ENCODE measurements around the gene ARHGAP42. TPM values are rescaled to one million over a fixed set of nuclear protein-coding genes. Genes with fewer than 3 reads are reported as not detected.
"Not testable (repeated sequence)": the region's sequence is repeated elsewhere in the genome, so short reads cannot be mapped to it uniquely, and the experiment has no call there.

The ARHGAP42 gene
- total and polyA plus RNA-seq, 4 donors, result 15.6 to 37.7 (median 30.5) TPM

- no peak for DNase-seq (ENCODE audit: low read depth in 4 of 6, low spot score in 6 of 6)
- no peaks in the 10 kb centered on the region for H3K27me3 ChIP-seq (ENCODE audit: control insufficient read depth, insufficient read depth, low read length)
- no peaks in the 10 kb centered on the region for H3K36me3 ChIP-seq (ENCODE audit: control insufficient read depth, insufficient read depth, low read length)
- no peaks in the 10 kb centered on the region for H3K9me3 ChIP-seq (ENCODE audit: control insufficient read depth, insufficient read depth, low read length)
- no peaks in the 10 kb centered on the region for H3K4me1 ChIP-seq (ENCODE audit: control insufficient read depth, insufficient read depth, low read length)
- no peak overlapping the region for H3K27ac ChIP-seq (ENCODE audit: low read depth, low read length)
- WGBS (ENCODE audit: insufficient coverage), result no CpG with 5 or more reads among the region's 1 CpG
- no peak overlapping the region for H3K4me3 ChIP-seq (ENCODE audit: low read depth, low read length)
Measured at GRCh38 chr11:100734743-100735527, 47.8 kb downstream of the ARHGAP42 start.

- Histone ChIP-seq H3K9me3 (ENCODE audit: control insufficient read depth, insufficient read depth, low read length) (no peaks in the 10 kb centered on the region), H3K27ac (ENCODE audit: low read depth, low read length) (no peak overlapping the region), H3K36me3 (ENCODE audit: control insufficient read depth, insufficient read depth, low read length) (no peaks in the 10 kb centered on the region), H3K4me3 (ENCODE audit: low read depth, low read length) (no peak overlapping the region), H3K27me3 (ENCODE audit: control insufficient read depth, insufficient read depth, low read length) (no peaks in the 10 kb centered on the region), H3K4me1 (ENCODE audit: control insufficient read depth, insufficient read depth, low read length) (no peaks in the 10 kb centered on the region)
- DNase-seq (ENCODE audit: low read depth in 4 of 6, low spot score in 6 of 6), result no peak
- WGBS (ENCODE audit: insufficient coverage), result 91% methylated on average over 4 of the region's 5 CpGs
Measured at GRCh38 chr11:100735949-100736675, 49.0 kb downstream of the ARHGAP42 start.

- no peak for DNase-seq (ENCODE audit: low read depth in 4 of 6, low spot score in 6 of 6)
- Histone ChIP-seq H3K4me1 (ENCODE audit: control insufficient read depth, insufficient read depth, low read length) (no peaks in the 10 kb centered on the region), H3K4me3 (ENCODE audit: low read depth, low read length) (no peak overlapping the region), H3K27ac (ENCODE audit: low read depth, low read length) (no peak overlapping the region), H3K9me3 (ENCODE audit: control insufficient read depth, insufficient read depth, low read length) (no peaks in the 10 kb centered on the region), H3K36me3 (ENCODE audit: control insufficient read depth, insufficient read depth, low read length) (no peaks in the 10 kb centered on the region), H3K27me3 (ENCODE audit: control insufficient read depth, insufficient read depth, low read length) (no peaks in the 10 kb centered on the region)
- WGBS (ENCODE audit: insufficient coverage), result no CpG with 5 or more reads among the region's 2 CpGs
Measured at GRCh38 chr11:100738701-100739270, 51.7 kb downstream of the ARHGAP42 start.

- WGBS (ENCODE audit: insufficient coverage), result 20% methylated on average over 1 of the region's 3 CpGs
- H3K27ac ChIP-seq (ENCODE audit: low read depth, low read length), result no peak overlapping the region
Measured at GRCh38 chr11:100739666-100740065, 52.6 kb downstream of the ARHGAP42 start.

GRCh38 chr11:100740440-100740839 lies 53.4 kb downstream of the ARHGAP42 start:
- H3K4me1 ChIP-seq (ENCODE audit: control insufficient read depth, insufficient read depth, low read length), result no peaks in the 10 kb centered on the region
- 25% methylated on average over 1 of the region's 2 CpGs for WGBS (ENCODE audit: insufficient coverage)
- no peak overlapping the region for H3K4me3 ChIP-seq (ENCODE audit: low read depth, low read length)
- no peak for DNase-seq (ENCODE audit: low read depth in 4 of 6, low spot score in 6 of 6)
- no peaks in the 10 kb centered on the region for H3K27me3 ChIP-seq (ENCODE audit: control insufficient read depth, insufficient read depth, low read length)
- no peak overlapping the region for H3K27ac ChIP-seq (ENCODE audit: low read depth, low read length)
- no peaks in the 10 kb centered on the region for H3K9me3 ChIP-seq (ENCODE audit: control insufficient read depth, insufficient read depth, low read length)
- H3K36me3 ChIP-seq (ENCODE audit: control insufficient read depth, insufficient read depth, low read length), result no peaks in the 10 kb centered on the region

More at GRCh38 chr11:100739666-100740065, 52.6 kb downstream of the ARHGAP42 start:
- Histone ChIP-seq H3K36me3 (ENCODE audit: control insufficient read depth, insufficient read depth, low read length) (no peaks in the 10 kb centered on the region), H3K4me3 (ENCODE audit: low read depth, low read length) (no peak overlapping the region), H3K9me3 (ENCODE audit: control insufficient read depth, insufficient read depth, low read length) (no peaks in the 10 kb centered on the region), H3K27me3 (ENCODE audit: control insufficient read depth, insufficient read depth, low read length) (no peaks in the 10 kb centered on the region), H3K4me1 (ENCODE audit: control insufficient read depth, insufficient read depth, low read length) (no peaks in the 10 kb centered on the region)
- peak in 1 of 6 donors; percentile 30 for DNase-seq (ENCODE audit: low read depth in 4 of 6, low spot score in 6 of 6)

GRCh38 chr11:100741866-100742625 lies 55.0 kb downstream of the ARHGAP42 start:
- DNase-seq (ENCODE audit: low read depth in 4 of 6, low spot score in 6 of 6), result no peak
- H3K4me3 ChIP-seq (ENCODE audit: low read depth, low read length), result no peak overlapping the region
- 81% methylated on average over 3 of the region's 5 CpGs for WGBS (ENCODE audit: insufficient coverage)
- H3K27me3 ChIP-seq (ENCODE audit: control insufficient read depth, insufficient read depth, low read length), result no peaks in the 10 kb centered on the region
- no peak overlapping the region for H3K27ac ChIP-seq (ENCODE audit: low read depth, low read length)
- no peaks in the 10 kb centered on the region for H3K9me3 ChIP-seq (ENCODE audit: control insufficient read depth, insufficient read depth, low read length)
- H3K4me1 ChIP-seq (ENCODE audit: control insufficient read depth, insufficient read depth, low read length), result no peaks in the 10 kb centered on the region
- no peaks in the 10 kb centered on the region for H3K36me3 ChIP-seq (ENCODE audit: control insufficient read depth, insufficient read depth, low read length)

- WGBS (ENCODE audit: insufficient coverage), result no CpG with 5 or more reads among the region's 6 CpGs
- no peak for DNase-seq (ENCODE audit: low read depth in 4 of 6, low spot score in 6 of 6)
- no peaks in the 10 kb centered on the region for H3K27me3 ChIP-seq (ENCODE audit: control insufficient read depth, insufficient read depth, low read length)
Measured at GRCh38 chr11:100746448-100746847, 59.4 kb downstream of the ARHGAP42 start.

GRCh38 chr11:100748153-100748552 lies 61.1 kb downstream of the ARHGAP42 start:
- WGBS (ENCODE audit: insufficient coverage), result no CpG with 5 or more reads among the region's 4 CpGs
- H3K27me3 ChIP-seq (ENCODE audit: control insufficient read depth, insufficient read depth, low read length), result no peaks in the 10 kb centered on the region
- no peak for DNase-seq (ENCODE audit: low read depth in 4 of 6, low spot score in 6 of 6)
- no peak overlapping the region for H3K27ac ChIP-seq (ENCODE audit: low read depth, low read length)
- H3K9me3 ChIP-seq (ENCODE audit: control insufficient read depth, insufficient read depth, low read length), result peaks cover 5% of the 10 kb centered on the region
- no peaks in the 10 kb centered on the region for H3K36me3 ChIP-seq (ENCODE audit: control insufficient read depth, insufficient read depth, low read length)
- H3K4me3 ChIP-seq (ENCODE audit: low read depth, low read length), result no peak overlapping the region
- peaks cover 4% of the 10 kb centered on the region for H3K4me1 ChIP-seq (ENCODE audit: control insufficient read depth, insufficient read depth, low read length)

More at GRCh38 chr11:100746448-100746847, 59.4 kb downstream of the ARHGAP42 start:
- Histone ChIP-seq H3K27ac (ENCODE audit: low read depth, low read length) (no peak overlapping the region), H3K9me3 (ENCODE audit: control insufficient read depth, insufficient read depth, low read length) (peaks cover 5% of the 10 kb centered on the region), H3K36me3 (ENCODE audit: control insufficient read depth, insufficient read depth, low read length) (no peaks in the 10 kb centered on the region), H3K4me1 (ENCODE audit: control insufficient read depth, insufficient read depth, low read length) (no peaks in the 10 kb centered on the region), H3K4me3 (ENCODE audit: low read depth, low read length) (no peak overlapping the region)

- H3K4me3 ChIP-seq (ENCODE audit: low read depth, low read length); DNase-seq (ENCODE audit: low read depth in 4 of 6, low spot score in 6 of 6); H3K36me3 ChIP-seq (ENCODE audit: control insufficient read depth, insufficient read depth, low read length); H3K27ac ChIP-seq (ENCODE audit: low read depth, low read length); H3K27me3 ChIP-seq (ENCODE audit: control insufficient read depth, insufficient read depth, low read length); H3K4me1 ChIP-seq (ENCODE audit: control insufficient read depth, insufficient read depth, low read length); H3K9me3 ChIP-seq (ENCODE audit: control insufficient read depth, insufficient read depth, low read length): not testable (repeated sequence)
- 97% methylated on average over 8 of the region's 10 CpGs for WGBS (ENCODE audit: insufficient coverage)
Measured at GRCh38 chr11:100749887-100750565, 62.9 kb downstream of the ARHGAP42 start.

All from spinal cord (tissue), 10 donors.